Measurements from ENCODE around the gene NDUFA8.

NDUFA8 gene

GRCh38 chr9:122097679-122098315 is 61.8 kb downstream of the NDUFA8 start:
- DNase-seq, result no peak

- DNase-seq, result no peak
Measured at GRCh38 chr9:122096620-122097415, 62.8 kb downstream of the NDUFA8 start.

GRCh38 chr9:122095010-122095767 is 64.4 kb downstream of the NDUFA8 start:
- DNase-seq, result peak; percentile 16
